DND-41 (cell line): Measurements from ENCODE around the gene SNN.

Experiments
- CTCF ChIP-seq: IDR thresholded peaks from 2 replicates; pipeline ENCODE4 v1.5.1; 2012; ENCODE audit warnings: borderline replicate concordance, low read length, moderate library complexity, mild to moderate bottlenecking; ENCODE audit not compliant: poor library complexity, severe bottlenecking; ENCODE audit errors: extremely low read depth
- EZH2 ChIP-seq: IDR thresholded peaks from 3 replicates; pipeline ENCODE4 v1.6.1; 2012; ENCODE audit warnings: borderline replicate concordance, low read depth, mild to moderate bottlenecking, moderate library complexity, low read length, inconsistent platforms; ENCODE audit not compliant: severe bottlenecking

- TF ChIP-seq CTCF: no peak
- no peak for TF ChIP-seq EZH2
Measured at GRCh38 chr16:11700264-11701029, 32.2 kb downstream of the SNN start.
